Cardiac muscle cell (in vitro differentiated cells and primary cell): ENCODE results near the gene IKBKG. TPM values are rescaled to one million over a fixed set of nuclear protein-coding genes. Genes with fewer than 3 reads are reported as not detected.
"Not testable (repeated sequence)": the region's sequence is repeated elsewhere in the genome, so short reads cannot be mapped to it uniquely, and the experiment has no call there.

Source experiments
- DNase-seq, 2 donors: peaks; one replicate each; pipeline versions ENCODE4 v3.0.0 to v3.0.0-alpha.2; 2010 to 2017; ENCODE audit warnings: low read depth in 1 of 2, low spot score in 1 of 2
- H3K27ac ChIP-seq: fragments of 200-600 bp; sonication (generic); 2 replicates; pipeline ENCODE4 v1.5.1; 2016
- H3K27me3 ChIP-seq: fragments of 200-600 bp; sonication (generic); 2 replicates; pipeline ENCODE4 v1.6.0; 2016; ENCODE audit warnings: control low read depth
- H3K36me3 ChIP-seq: fragments of 200-600 bp; sonication (generic); 2 replicates; pipeline ENCODE4 v1.5.1; 2016; ENCODE audit warnings: control low read depth
- H3K4me1 ChIP-seq: fragments of 200-600 bp; sonication (generic); 2 replicates; pipeline ENCODE4 v1.8.1; 2017; ENCODE audit warnings: low read depth, mild to moderate bottlenecking, mixed run types
- H3K4me3 ChIP-seq: fragments of 200-600 bp; sonication (generic); 2 replicates; pipeline ENCODE4 v1.5.1; 2016; ENCODE audit warnings: mild to moderate bottlenecking
- H3K9me3 ChIP-seq: fragments of 200-600 bp; sonication (generic); 2 replicates; pipeline ENCODE4 v1.5.1; 2017; ENCODE audit warnings: low read depth, mild to moderate bottlenecking, control low read depth
- CTCF ChIP-seq: IDR thresholded peaks from 2 replicates; pipeline ENCODE4 v1.5.1; 2012; ENCODE audit warnings: low read depth, mild to moderate bottlenecking, low read length
- polyA plus RNA-seq: library from polyadenylated mRNA; unstranded; fragments of >200 nt; fragmentation: Nextera tagmentation; extraction: Ambion mirVana; gene quantifications from 2 replicates; pipeline ENCODE4 v1.2.1, GENCODE V29; 2016
- total RNA-seq: library from RNA; depleted of rRNA; stranded (reverse); fragments of >200 nt; gene quantifications from 2 replicates; pipeline ENCODE4 v1.2.3, GENCODE V29; 2016

IKBKG gene
- total RNA-seq (15.1 and 18.7 TPM in 2 replicates), polyA plus RNA-seq (13.6 and 23.5 TPM in 2 replicates)

- no peaks in the 10 kb centered on the region for H3K36me3 ChIP-seq
- no peaks in the 10 kb centered on the region for H3K27me3 ChIP-seq
- no peaks in the 10 kb centered on the region for H3K4me1 ChIP-seq
- DNase-seq: peak; percentile 89 to 93
- peak within 1 kb of the TSS; percentile 91 for H3K27ac ChIP-seq
- H3K9me3 ChIP-seq: no peaks in the 10 kb centered on the region
- H3K4me3 ChIP-seq: peak within 1 kb of the TSS; percentile 66
- TF ChIP-seq CTCF: no peak
These were observed at the start of gene IKBKG for GRCh38 chrX:154547245-154548027. TSS of gene IKBKG (plus strand) at chrX:154547620. CDS start at chrX:154552003, 4,383 bp downstream.

- not testable (repeated sequence) for H3K27me3 ChIP-seq, H3K27ac ChIP-seq, DNase-seq, H3K4me1 ChIP-seq, H3K4me3 ChIP-seq, H3K9me3 ChIP-seq, H3K36me3 ChIP-seq
These were observed 46.0 kb upstream of the IKBKG start for GRCh38 chrX:154501423-154501822.

GRCh38 chrX:154502098-154502497, 45.3 kb upstream of the IKBKG start:
- Histone ChIP-seq H3K4me1 (no peaks in the 10 kb centered on the region), H3K36me3 (no peaks in the 10 kb centered on the region), H3K27ac (no peak overlapping the region), H3K4me3 (no peak overlapping the region), H3K9me3 (no peaks in the 10 kb centered on the region), H3K27me3 (no peaks in the 10 kb centered on the region)
- DNase-seq: no peak
- no peak for TF ChIP-seq CTCF

- DNase-seq: no peak
- Histone ChIP-seq H3K4me3 (no peak overlapping the region), H3K36me3 (no peaks in the 10 kb centered on the region), H3K27me3 (no peaks in the 10 kb centered on the region), H3K27ac (no peak overlapping the region), H3K4me1 (no peaks in the 10 kb centered on the region), H3K9me3 (no peaks in the 10 kb centered on the region)
- no peak for TF ChIP-seq CTCF
These were observed 44.4 kb upstream of the IKBKG start for GRCh38 chrX:154502989-154503388.

GRCh38 chrX:154505734-154506133, 41.7 kb upstream of the IKBKG start:
- Histone ChIP-seq H3K27ac (peak overlapping the region; percentile 23), H3K4me3 (no peak overlapping the region), H3K27me3 (no peaks in the 10 kb centered on the region), H3K9me3 (no peaks in the 10 kb centered on the region), H3K36me3 (no peaks in the 10 kb centered on the region), H3K4me1 (peaks cover 4% of the 10 kb centered on the region)
- peak in 1 of 2 donors; percentile 56 for DNase-seq
- TF ChIP-seq CTCF: no peak

GRCh38 chrX:154506483-154507332, 40.7 kb upstream of the IKBKG start:
- H3K27ac ChIP-seq: no peak overlapping the region
- H3K9me3 ChIP-seq: no peaks in the 10 kb centered on the region
- TF ChIP-seq CTCF: no peak
- no peaks in the 10 kb centered on the region for H3K27me3 ChIP-seq
- H3K36me3 ChIP-seq: no peaks in the 10 kb centered on the region
- H3K4me3 ChIP-seq: no peak overlapping the region
- peaks cover 13% of the 10 kb centered on the region for H3K4me1 ChIP-seq
- DNase-seq: no peak
